Measurements from ENCODE around the gene MAP3K15. TPM values are rescaled to one million over a fixed set of nuclear protein-coding genes. Genes with fewer than 3 reads are reported as not detected.
"Not testable (repeated sequence)": the region's sequence is repeated elsewhere in the genome, so short reads cannot be mapped to it uniquely, and the experiment has no call there.

MAP3K15 gene
- total and polyA plus RNA-seq, 2 experiments from 2014 or later, result 0.33 to 0.48 TPM

DNA sequence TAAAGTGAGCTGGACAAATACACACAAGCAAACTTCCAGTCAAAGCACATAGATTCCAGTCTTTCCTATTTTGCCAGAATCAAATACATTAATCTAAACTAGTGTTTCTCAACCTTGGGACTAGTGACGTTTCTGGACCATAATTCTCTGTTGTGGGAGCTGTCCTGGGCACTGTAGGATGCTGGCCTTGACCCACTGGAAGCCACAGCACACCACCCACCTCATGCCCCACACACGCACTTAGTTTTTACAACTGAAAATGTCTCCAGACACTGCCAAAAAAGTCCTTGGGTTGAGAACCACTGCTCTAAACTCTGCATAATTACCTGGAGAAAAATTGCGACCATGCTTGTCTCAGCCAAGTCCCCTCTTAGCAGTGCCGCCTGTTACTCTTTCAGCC lies 57.6 kb downstream of the MAP3K15 start:
- no peaks in the 10 kb centered on the region for H3K9me3 ChIP-seq (ENCODE audit: low read depth)

DNA sequence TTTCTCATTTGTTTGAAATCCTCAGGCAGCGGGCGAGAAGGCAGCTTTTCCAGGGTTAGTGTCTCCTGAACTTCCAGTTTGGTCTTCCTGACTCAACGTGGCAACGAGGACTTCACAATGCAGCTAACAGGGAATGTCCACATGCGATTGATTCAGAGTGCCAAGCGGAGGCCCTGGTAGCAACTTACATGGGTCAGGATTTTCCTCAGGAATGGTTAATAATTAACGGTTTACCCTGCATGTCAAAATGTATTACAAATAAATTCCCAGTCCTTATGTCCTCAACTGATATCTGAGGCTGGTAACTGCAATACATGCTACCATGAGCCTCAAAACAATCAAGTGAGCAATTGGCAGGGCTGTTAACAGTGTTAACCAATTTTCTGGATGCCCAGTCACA lies 67.2 kb downstream of the MAP3K15 start:
- no peaks in the 10 kb centered on the region for H3K9me3 ChIP-seq (ENCODE audit: low read depth)
- H2AFZ ChIP-seq, result no peak overlapping the region
- H3K4me1 ChIP-seq (ENCODE audit: insufficient read depth), result no peaks in the 10 kb centered on the region
- DNase-seq (ENCODE audit: low spot score), result peak; percentile 4
- H4K20me1 ChIP-seq (ENCODE audit: insufficient read depth, poor library complexity, severe bottlenecking), result no peaks in the 10 kb centered on the region
- TF ChIP-seq, protein P1, sequence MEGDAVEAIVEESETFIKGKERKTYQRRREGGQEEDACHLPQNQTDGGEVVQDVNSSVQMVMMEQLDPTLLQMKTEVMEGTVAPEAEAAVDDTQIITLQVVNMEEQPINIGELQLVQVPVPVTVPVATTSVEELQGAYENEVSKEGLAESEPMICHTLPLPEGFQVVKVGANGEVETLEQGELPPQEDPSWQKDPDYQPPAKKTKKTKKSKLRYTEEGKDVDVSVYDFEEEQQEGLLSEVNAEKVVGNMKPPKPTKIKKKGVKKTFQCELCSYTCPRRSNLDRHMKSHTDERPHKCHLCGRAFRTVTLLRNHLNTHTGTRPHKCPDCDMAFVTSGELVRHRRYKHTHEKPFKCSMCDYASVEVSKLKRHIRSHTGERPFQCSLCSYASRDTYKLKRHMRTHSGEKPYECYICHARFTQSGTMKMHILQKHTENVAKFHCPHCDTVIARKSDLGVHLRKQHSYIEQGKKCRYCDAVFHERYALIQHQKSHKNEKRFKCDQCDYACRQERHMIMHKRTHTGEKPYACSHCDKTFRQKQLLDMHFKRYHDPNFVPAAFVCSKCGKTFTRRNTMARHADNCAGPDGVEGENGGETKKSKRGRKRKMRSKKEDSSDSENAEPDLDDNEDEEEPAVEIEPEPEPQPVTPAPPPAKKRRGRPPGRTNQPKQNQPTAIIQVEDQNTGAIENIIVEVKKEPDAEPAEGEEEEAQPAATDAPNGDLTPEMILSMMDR (IDR thresholded peaks at IDR 0.05; ENCODE audit: poor library complexity), result no peak
- no peak for TF ChIP-seq EZH2 (IDR thresholded peaks at IDR 0.05; ENCODE audit: borderline replicate concordance)
- TF ChIP-seq EZH2phosphoT487 (IDR thresholded peaks at IDR 0.05; ENCODE audit: low read depth, severe bottlenecking, unreplicated experiment), result no peak
- H3K27me3 ChIP-seq, result no peaks in the 10 kb centered on the region
- H3K4me2 ChIP-seq, result no peak overlapping the region
- H3K36me3 ChIP-seq (replicated peaks; ENCODE audit: insufficient read depth, low read depth), result no peaks in the 10 kb centered on the region
- whole genome bisulfite sequencing (ENCODE audit: low lambda C conversion rate, missing lambda C conversion rate), result 61% methylated on average over 7 of the region's 7 CpGs
- no peaks in the 10 kb centered on the region for H3K9me2 ChIP-seq (replicated peaks; ENCODE audit: insufficient read depth)
- H3K27ac ChIP-seq, result no peak overlapping the region
- H3K4me3 ChIP-seq, result no peak overlapping the region
- no peaks in the 10 kb centered on the region for H3K79me2 ChIP-seq

More for the DNA sequence above, 57.6 kb downstream of the MAP3K15 start:
- Histone ChIP-seq H3K4me1 (ENCODE audit: insufficient read depth) (no peaks in the 10 kb centered on the region), H3K4me2 (no peak overlapping the region), H3K36me3 (replicated peaks; ENCODE audit: insufficient read depth, low read depth) (no peaks in the 10 kb centered on the region), H3K9me2 (replicated peaks; ENCODE audit: insufficient read depth) (no peaks in the 10 kb centered on the region), H3K27ac (no peak overlapping the region), H2AFZ (no peak overlapping the region), H3K4me3 (no peak overlapping the region), H4K20me1 (ENCODE audit: insufficient read depth, poor library complexity, severe bottlenecking) (no peaks in the 10 kb centered on the region), H3K27me3 (no peaks in the 10 kb centered on the region), H3K79me2 (no peaks in the 10 kb centered on the region)
- 79% methylated on average over 4 of the region's 4 CpGs for WGBS (ENCODE audit: low lambda C conversion rate, missing lambda C conversion rate)
- DNase-seq (ENCODE audit: low spot score), result no peak
- TF ChIP-seq, protein P1 (IDR thresholded peaks at IDR 0.05; ENCODE audit: poor library complexity), result no peak
- no peak for TF ChIP-seq EZH2 (IDR thresholded peaks at IDR 0.05; ENCODE audit: borderline replicate concordance)

GRCh38 chrX:19446397-19446796 lies 68.9 kb downstream of the MAP3K15 start:
- Histone ChIP-seq H3K4me2 (no peak overlapping the region), H3K9me2 (replicated peaks; ENCODE audit: insufficient read depth) (no peaks in the 10 kb centered on the region), H3K27ac (no peak overlapping the region), H3K4me3 (no peak overlapping the region), H3K4me1 (ENCODE audit: insufficient read depth) (no peaks in the 10 kb centered on the region), H4K20me1 (ENCODE audit: insufficient read depth, poor library complexity, severe bottlenecking) (no peaks in the 10 kb centered on the region), H3K79me2 (no peaks in the 10 kb centered on the region), H3K9me3 (ENCODE audit: low read depth) (no peaks in the 10 kb centered on the region), H2AFZ (no peak overlapping the region), H3K27me3 (no peaks in the 10 kb centered on the region), H3K36me3 (replicated peaks; ENCODE audit: insufficient read depth, low read depth) (no peaks in the 10 kb centered on the region)
- WGBS (ENCODE audit: low lambda C conversion rate, missing lambda C conversion rate), result 63% methylated on average over 4 of the region's 4 CpGs
- TF ChIP-seq EZH2 (IDR thresholded peaks at IDR 0.05; ENCODE audit: borderline replicate concordance) (no peak), EZH2phosphoT487 (IDR thresholded peaks at IDR 0.05; ENCODE audit: low read depth, severe bottlenecking, unreplicated experiment) (no peak)
- TF ChIP-seq, protein P1 (IDR thresholded peaks at IDR 0.05; ENCODE audit: poor library complexity), result no peak
- no peak for DNase-seq (ENCODE audit: low spot score)

GRCh38 chrX:19445772-19446171 lies 69.5 kb downstream of the MAP3K15 start:
- not testable (repeated sequence) for DNase-seq (ENCODE audit: low spot score); H3K27me3 ChIP-seq; H3K9me3 ChIP-seq (ENCODE audit: low read depth); H3K4me2 ChIP-seq; H3K36me3 ChIP-seq (replicated peaks; ENCODE audit: insufficient read depth, low read depth); H4K20me1 ChIP-seq (ENCODE audit: insufficient read depth, poor library complexity, severe bottlenecking); H3K9me2 ChIP-seq (replicated peaks; ENCODE audit: insufficient read depth); H3K4me1 ChIP-seq (ENCODE audit: insufficient read depth); H3K27ac ChIP-seq; H3K4me3 ChIP-seq; H2AFZ ChIP-seq; H3K79me2 ChIP-seq
- WGBS (ENCODE audit: low lambda C conversion rate, missing lambda C conversion rate), result 77% methylated on average over 10 of the region's 10 CpGs
